ENCODE measurements around the gene ALS2CL. TPM values are rescaled to one million over a fixed set of nuclear protein-coding genes. Genes with fewer than 3 reads are reported as not detected.

ALS2CL gene
- total and polyA plus RNA-seq, 10 of the 15 experiments (the other 5 are each of a cell fraction or from before 2014, with no cell fraction given), result 0.01 to 0.05 TPM; not detected in 8

- H3K79me2 ChIP-seq (ENCODE audit: control insufficient read depth, insufficient read depth, low read length), result no peaks in the 10 kb centered on the region
- in situ Hi-C loops (cut with MboI) (no loop called here), intact Hi-C loops (cut with micrococcal nuclease; ENCODE audit: unreplicated experiment) (no loop called here)
- no peak overlapping the region for H3K4me2 ChIP-seq (ENCODE audit: control insufficient read depth, insufficient read depth)
- TF ChIP-seq BACH1 (IDR thresholded peaks at IDR 0.05; ENCODE audit: borderline replicate concordance), result no peak
- no peak for TF ChIP-seq SMC3 (IDR thresholded peaks at IDR 0.05; ENCODE audit: borderline replicate concordance, low read length)
- no peak for TF ChIP-seq PBX3 (IDR thresholded peaks at IDR 0.05; ENCODE audit: insufficient replicate concordance, low read depth, low read length)
- H3K27ac ChIP-seq (ENCODE audit: control insufficient read depth, insufficient read depth), result no peak overlapping the region
- FAIRE-seq, result no peak
- no peak for DNase-seq (ENCODE audit: low read depth, low spot score)
- ChIA-PET CTCF (interaction anchor here (1.1 kb wide), 1 partner anchor 10 kb away, joined by 5 read pairs; no protein-coding TSS in a partner anchor), RAD21 (ENCODE audit: unreplicated experiment) (no interaction called here), POLR2A (no interaction called here), SMC1A (ENCODE audit: uncharacterized antibody, unreplicated experiment) (interaction anchor here (0.6 kb wide), 1 partner anchor 130 kb away, joined by 3 read pairs; no protein-coding TSS in a partner anchor)
- H3K27me3 ChIP-seq (replicated peaks in 1 of 2; ENCODE audit: control insufficient read depth in 2 of 2, insufficient read depth in 2 of 2, low read length in 1 of 2), result peaks cover 0 to 2% of the 10 kb centered on the region in 2 experiments; a peak in 1 of 4 replicates
- no peak overlapping the region for H3K9ac ChIP-seq (ENCODE audit: control insufficient read depth, insufficient read depth, low read length)
- H3K4me3 ChIP-seq, result no peak overlapping the region
- no peak overlapping the region for H2AFZ ChIP-seq (ENCODE audit: control insufficient read depth, low read depth, low read length)
- H3K9me3 ChIP-seq (replicated peaks; ENCODE audit: control insufficient read depth, insufficient read depth, low read length), result no peaks in the 10 kb centered on the region; the same call in 2 of the 3 replicates
- H3K36me3 ChIP-seq (ENCODE audit: control insufficient read depth in 2 of 2, insufficient read depth in 2 of 2, low read length in 1 of 2), result no peaks in the 10 kb centered on the region
- no TSS peak for BruUV-seq (replicated peaks)
- H4K20me1 ChIP-seq (ENCODE audit: control insufficient read depth, insufficient read depth), result no peaks in the 10 kb centered on the region
- no peaks in the 10 kb centered on the region for H3K4me1 ChIP-seq (ENCODE audit: control insufficient read depth, insufficient read depth, low read length)
- no peak for ATAC-seq
Observed at GRCh38 chr3:46639221-46639620, 54.3 kb downstream of the ALS2CL start.

GRCh38 chr3:46634856-46635255 lies 58.6 kb downstream of the ALS2CL start:
- ChIA-PET CTCF (interaction anchor here (2.3 kb wide), 1 partner anchor 146 kb away, joined by 10 read pairs; no protein-coding TSS in a partner anchor), POLR2A (no interaction called here), RAD21 (ENCODE audit: unreplicated experiment) (no interaction called here), SMC1A (ENCODE audit: uncharacterized antibody, unreplicated experiment) (no interaction called here)
- Histone ChIP-seq H3K27ac (ENCODE audit: control insufficient read depth, insufficient read depth) (no peak overlapping the region), H3K79me2 (ENCODE audit: control insufficient read depth, insufficient read depth, low read length) (no peaks in the 10 kb centered on the region), H3K36me3 (ENCODE audit: control insufficient read depth in 2 of 2, insufficient read depth in 2 of 2, low read length in 1 of 2) (no peaks in the 10 kb centered on the region), H3K9ac (ENCODE audit: control insufficient read depth, insufficient read depth, low read length) (no peak overlapping the region), H3K4me1 (ENCODE audit: control insufficient read depth, insufficient read depth, low read length) (no peaks in the 10 kb centered on the region), H3K27me3 (replicated peaks in 1 of 2; ENCODE audit: control insufficient read depth in 2 of 2, insufficient read depth in 2 of 2, low read length in 1 of 2) (0 out of 4 replicates have a peak, but pooled peaks cover 0 to 2% of the 10 kb centered on the region in 2 experiments), H4K20me1 (ENCODE audit: control insufficient read depth, insufficient read depth) (no peaks in the 10 kb centered on the region), H3K4me2 (ENCODE audit: control insufficient read depth, insufficient read depth) (no peak overlapping the region), H3K4me3 (no peak overlapping the region), H3K9me3 (replicated peaks; ENCODE audit: control insufficient read depth, insufficient read depth, low read length) (no peaks in the 10 kb centered on the region; the same call in 2 of the 3 replicates), H2AFZ (ENCODE audit: control insufficient read depth, low read depth, low read length) (no peak overlapping the region)
- BruUV-seq (replicated peaks), result no TSS peak
- in situ Hi-C loops (cut with MboI) (no loop called here), intact Hi-C loops (cut with micrococcal nuclease; ENCODE audit: unreplicated experiment) (no loop called here)
- 3% methylated on average over 3 of the region's 3 CpGs for WGBS (ENCODE audit: insufficient coverage, insufficient replicate concordance, low lambda C conversion rate, missing lambda C conversion rate)
- DNase-seq (ENCODE audit: low read depth, low spot score) (no peak), FAIRE-seq (no peak), ATAC-seq (no peak)
- TF ChIP-seq IRF5 (IDR thresholded peaks at IDR 0.05; ENCODE audit: borderline replicate concordance) (no peak), FOXK2 (IDR thresholded peaks at IDR 0.05) (no peak), IRF3 (IDR thresholded peaks at IDR 0.05) (no peak), SRF (IDR thresholded peaks at IDR 0.05; ENCODE audit: low read depth in 2 of 2, low read length in 2 of 2) (no peak), EP300 (IDR thresholded peaks at IDR 0.05; ENCODE audit: borderline replicate concordance in 1 of 2, control insufficient read depth in 1 of 2, low read depth in 2 of 2, low read length in 2 of 2) (no peak), HDAC6 (IDR thresholded peaks at IDR 0.05; ENCODE audit: unreplicated experiment) (no peak), TBL1XR1 (IDR thresholded peaks at IDR 0.05; ENCODE audit: low read depth, low read length) (no peak)
